ENCODE results near the gene LGALS8.

LGALS8 gene

GRCh38 chr1:236558081-236558480, 34.3 kb downstream of the LGALS8 start:
- DNase-seq, result no peak
- Histone ChIP-seq H3K36me3 (replicated peaks) (peaks cover 75% of the 10 kb centered on the region), H3K27me3 (replicated peaks) (no peaks in the 10 kb centered on the region), H3K4me3 (ENCODE audit: low read depth, low read length) (no peak overlapping the region), H3K27ac (no peak overlapping the region)
- TF ChIP-seq CTCF (IDR thresholded peaks at IDR 0.05; ENCODE audit: low read depth, low read length, missing control alignments), result no peak
- in situ Hi-C loops (cut with HindIII; ENCODE audit: low pct_ligation_motif_present, low sequenced_read_pairs), result no loop called here

- Histone ChIP-seq H3K4me3 (ENCODE audit: low read depth, low read length) (no peak overlapping the region), H3K36me3 (replicated peaks) (peaks cover 71% of the 10 kb centered on the region), H3K27me3 (replicated peaks) (no peaks in the 10 kb centered on the region), H3K27ac (no peak overlapping the region)
- in situ Hi-C loops (cut with HindIII; ENCODE audit: low pct_ligation_motif_present, low sequenced_read_pairs), result no loop called here
- DNase-seq, result no peak
- TF ChIP-seq CTCF (IDR thresholded peaks at IDR 0.05; ENCODE audit: low read depth, low read length, missing control alignments), result no peak
Observed at GRCh38 chr1:236558846-236559245, 35.1 kb downstream of the LGALS8 start.

GRCh38 chr1:236560213-236560771, 36.5 kb downstream of the LGALS8 start:
- H3K4me3 ChIP-seq (ENCODE audit: low read depth, low read length), result no peak overlapping the region
- no peak for DNase-seq
- H3K27ac ChIP-seq, result no peak overlapping the region
- peak; percentile 31 for TF ChIP-seq CTCF (IDR thresholded peaks at IDR 0.05; ENCODE audit: low read depth, low read length, missing control alignments)
- in situ Hi-C loops (cut with HindIII; ENCODE audit: low pct_ligation_motif_present, low sequenced_read_pairs), result no loop called here
- peaks cover 71% of the 10 kb centered on the region for H3K36me3 ChIP-seq (replicated peaks)
- H3K27me3 ChIP-seq (replicated peaks), result no peaks in the 10 kb centered on the region

- no peak for TF ChIP-seq CTCF (IDR thresholded peaks at IDR 0.05; ENCODE audit: low read depth, low read length, missing control alignments)
- in situ Hi-C loops (cut with HindIII; ENCODE audit: low pct_ligation_motif_present, low sequenced_read_pairs), result no loop called here
- no peak for DNase-seq
- H3K36me3 ChIP-seq (replicated peaks), result peaks cover 70% of the 10 kb centered on the region
- H3K27me3 ChIP-seq (replicated peaks), result no peaks in the 10 kb centered on the region
- H3K27ac ChIP-seq, result no peak overlapping the region
- H3K4me3 ChIP-seq (ENCODE audit: low read depth, low read length), result no peak overlapping the region
Observed at GRCh38 chr1:236561976-236562375, 38.2 kb downstream of the LGALS8 start.

GRCh38 chr1:236565530-236565929, 41.7 kb downstream of the LGALS8 start:
- TF ChIP-seq CTCF (IDR thresholded peaks at IDR 0.05; ENCODE audit: low read depth, low read length, missing control alignments), result no peak
- H3K27ac ChIP-seq, result no peak overlapping the region
- no peak for DNase-seq
- peaks cover 77% of the 10 kb centered on the region for H3K36me3 ChIP-seq (replicated peaks)
- no peak overlapping the region for H3K4me3 ChIP-seq (ENCODE audit: low read depth, low read length)
- in situ Hi-C loops (cut with HindIII; ENCODE audit: low pct_ligation_motif_present, low sequenced_read_pairs), result no loop called here
- no peaks in the 10 kb centered on the region for H3K27me3 ChIP-seq (replicated peaks)

GRCh38 chr1:236568285-236568894, 44.6 kb downstream of the LGALS8 start:
- H3K36me3 ChIP-seq (replicated peaks), result peaks cover 86% of the 10 kb centered on the region
- no peaks in the 10 kb centered on the region for H3K27me3 ChIP-seq (replicated peaks)
- no peak overlapping the region for H3K27ac ChIP-seq
- no peak for DNase-seq
- H3K4me3 ChIP-seq (ENCODE audit: low read depth, low read length), result no peak overlapping the region
- TF ChIP-seq CTCF (IDR thresholded peaks at IDR 0.05; ENCODE audit: low read depth, low read length, missing control alignments), result no peak
- in situ Hi-C loops (cut with HindIII; ENCODE audit: low pct_ligation_motif_present, low sequenced_read_pairs), result no loop called here
